ENCODE results near the gene RAPGEF5. TPM values are rescaled to one million over a fixed set of nuclear protein-coding genes. Genes with fewer than 3 reads are reported as not detected.

RAPGEF5 gene
- total RNA-seq, 1 donor, result 1.5 TPM

- H3K4me3 ChIP-seq (ENCODE audit: low read depth, low read length), result no peak overlapping the region
- no peak for DNase-seq (ENCODE audit: low read depth)
- TF ChIP-seq CTCF (IDR thresholded peaks at IDR 0.05; ENCODE audit: insufficient read depth, low read length), result no peak
Measured at GRCh38 chr7:22117222-22117621, 239.7 kb downstream of the RAPGEF5 start.

- DNase-seq (ENCODE audit: low read depth), result no peak
- no peak for TF ChIP-seq CTCF (IDR thresholded peaks at IDR 0.05; ENCODE audit: insufficient read depth, low read length)
- no peak overlapping the region for H3K4me3 ChIP-seq (ENCODE audit: low read depth, low read length)
Measured at GRCh38 chr7:22116451-22117030, 240.4 kb downstream of the RAPGEF5 start.

- TF ChIP-seq CTCF (IDR thresholded peaks at IDR 0.05; ENCODE audit: insufficient read depth, low read length), result no peak
- DNase-seq (ENCODE audit: low read depth), result no peak
- no peak overlapping the region for H3K4me3 ChIP-seq (ENCODE audit: low read depth, low read length)
Measured at GRCh38 chr7:22115689-22116088, 241.3 kb downstream of the RAPGEF5 start.

DNA sequence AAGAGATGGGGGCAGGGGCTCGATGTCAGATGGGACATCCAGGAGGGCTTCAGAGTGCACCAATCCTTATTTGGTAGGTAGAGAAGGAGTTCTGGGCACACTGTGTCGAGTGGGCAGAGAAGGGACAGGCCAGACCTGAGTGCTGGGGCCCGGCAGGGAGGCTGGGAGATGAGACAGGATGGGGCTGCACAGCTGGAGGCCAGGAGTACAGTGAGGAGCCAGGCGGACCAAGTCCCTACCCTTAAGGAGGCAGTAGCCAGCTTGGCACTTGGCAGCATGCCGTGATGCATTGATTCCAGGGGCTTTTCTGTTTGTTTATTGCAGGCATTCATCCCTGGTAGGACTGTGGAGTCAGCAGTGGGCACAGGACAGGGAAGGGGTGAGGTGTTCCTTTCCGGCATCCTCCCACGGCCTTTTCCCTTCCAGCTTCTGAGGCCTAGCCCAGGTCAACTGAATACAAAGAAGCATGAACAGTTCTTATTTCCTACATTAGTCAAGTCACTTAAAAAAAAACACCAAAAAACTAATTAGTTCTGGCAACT, 242.4 kb downstream of the RAPGEF5 start:
- H3K4me3 ChIP-seq (ENCODE audit: low read depth, low read length), result no peak overlapping the region

DNA sequence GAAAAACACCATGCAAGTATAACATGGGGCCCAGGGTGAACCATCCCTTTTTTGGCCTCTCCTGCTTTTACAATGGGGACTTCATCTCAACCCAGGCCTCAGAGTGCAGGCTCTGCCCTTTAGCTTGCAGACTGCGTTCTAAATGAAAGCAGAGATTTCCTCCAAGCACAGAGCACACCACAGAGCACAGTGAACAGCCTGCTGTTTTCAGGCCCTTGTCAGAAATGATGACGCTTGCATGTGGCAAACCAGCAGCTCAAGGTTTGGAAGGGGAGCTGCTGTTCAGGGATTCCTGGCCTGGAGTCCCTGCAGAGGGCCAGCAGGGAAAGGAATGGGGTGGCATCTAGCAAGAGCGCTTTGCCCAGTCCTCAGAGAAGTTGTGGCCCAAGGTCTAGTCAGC, 243.9 kb downstream of the RAPGEF5 start:
- no peak for DNase-seq (ENCODE audit: low read depth)
- no peak overlapping the region for H3K4me3 ChIP-seq (ENCODE audit: low read depth, low read length)
- no peak for TF ChIP-seq CTCF (IDR thresholded peaks at IDR 0.05; ENCODE audit: insufficient read depth, low read length)

More for the DNA sequence above, 242.4 kb downstream of the RAPGEF5 start:
- DNase-seq (ENCODE audit: low read depth), result no peak
- TF ChIP-seq CTCF (IDR thresholded peaks at IDR 0.05; ENCODE audit: insufficient read depth, low read length), result no peak

DNA sequence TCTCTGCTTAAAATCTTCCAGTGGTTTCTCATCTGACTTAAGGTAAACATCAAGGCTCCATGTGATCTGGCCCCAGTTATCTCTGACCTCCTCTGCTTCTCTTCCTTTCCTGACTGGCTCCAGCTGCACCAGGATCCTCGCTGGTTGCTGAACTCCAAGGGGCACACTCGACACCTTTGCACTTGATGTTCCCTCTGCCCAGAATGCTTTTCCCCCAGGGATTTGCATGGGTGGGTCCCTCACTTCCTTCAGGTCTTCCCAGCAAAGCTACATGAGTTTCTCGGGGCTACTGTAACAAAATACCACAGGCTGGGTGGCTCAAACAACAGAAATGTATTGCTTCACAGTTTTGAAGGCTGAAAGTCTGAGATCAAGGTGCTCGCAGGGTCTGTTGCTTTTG, 245.3 kb downstream of the RAPGEF5 start:
- no peak for DNase-seq (ENCODE audit: low read depth)
- no peak overlapping the region for H3K4me3 ChIP-seq (ENCODE audit: low read depth, low read length)
- no peak for TF ChIP-seq CTCF (IDR thresholded peaks at IDR 0.05; ENCODE audit: insufficient read depth, low read length)

DNA sequence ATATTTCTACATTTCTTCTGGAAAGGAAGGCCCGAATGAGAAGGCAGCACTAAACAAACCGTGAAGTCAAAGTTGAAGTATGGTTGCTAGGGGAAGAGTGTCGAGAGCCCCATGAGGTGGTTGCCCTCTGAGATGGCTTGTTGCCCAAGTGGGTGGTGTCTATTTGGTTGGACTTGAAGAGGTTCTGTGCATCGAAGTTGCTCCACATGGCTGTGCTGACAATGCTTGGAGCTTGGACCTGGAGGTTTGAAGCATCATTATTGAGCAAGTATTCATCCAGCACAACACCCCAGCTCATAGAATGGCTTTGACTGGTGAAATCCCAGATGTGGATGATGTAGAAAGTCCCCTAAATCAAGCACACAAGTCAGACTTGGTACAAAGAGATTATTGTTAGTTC, 246.1 kb downstream of the RAPGEF5 start:
- no peak overlapping the region for H3K4me3 ChIP-seq (ENCODE audit: low read depth, low read length)
- DNase-seq (ENCODE audit: low read depth), result no peak
- TF ChIP-seq CTCF (IDR thresholded peaks at IDR 0.05; ENCODE audit: insufficient read depth, low read length), result no peak
